Gastroesophageal sphincter (tissue), 4 donors: ENCODE data around the gene PPP1R18. TPM values are rescaled to one million over a fixed set of nuclear protein-coding genes. Genes with fewer than 3 reads are reported as not detected.
"Not testable (repeated sequence)": the region's sequence is repeated elsewhere in the genome, so short reads cannot be mapped to it uniquely, and the experiment has no call there.

ENCODE experiments used
- ATAC-seq: fragments of 150-250 bp; one replicate; pipeline ENCODE4 v1.9.1; 2016; ENCODE audit warnings: mild to moderate bottlenecking, moderate library complexity
- H3K27ac ChIP-seq, 4 donors: fragments of 200-600 bp; sonication (generic) in 3 of 4; 1 replicate in 3 of 4; 2 replicates in 1 of 4; pipeline ENCODE4 v1.5.1; 2016 to 2019
- H3K27me3 ChIP-seq: fragments of 200-600 bp; sonication (generic); one replicate; pipeline ENCODE4 v1.5.1; 2019
- H3K36me3 ChIP-seq, 2 donors: fragments of 200-600 bp; sonication (generic); one replicate each; pipeline ENCODE4 v1.5.1; 2019; ENCODE audit warnings: control low read depth in 1 of 2
- H3K4me1 ChIP-seq, 3 donors: fragments of 200-600 bp; sonication (generic); 1 replicate in 2 of 3; 2 replicates in 1 of 3; pipeline ENCODE4 v1.5.1; 2016 to 2019; ENCODE audit warnings: control low read depth in 2 of 3
- H3K4me3 ChIP-seq, 2 donors: fragments of 200-600 bp; sonication (generic); one replicate each; pipeline ENCODE4 v1.5.1; 2019; ENCODE audit warnings: mild to moderate bottlenecking in 1 of 2, moderate library complexity in 1 of 2
- H3K9me3 ChIP-seq, 3 donors: fragments of 200-600 bp; sonication (generic); one replicate each; pipeline ENCODE4 v1.5.1; 2017 to 2019; ENCODE audit warnings: control low read depth in 2 of 3
- CTCF ChIP-seq, 4 experiments: fragments of 200-600 bp in 2 of 4; fragments of 450-650 bp in 2 of 4; sonication (generic) in 1 of 4; IDR thresholded peaks; one replicate each; pipeline ENCODE4 v1.5.1; 2017 to 2019; ENCODE audit warnings: antibody characterized with exemption in 4 of 4, mild to moderate bottlenecking in 2 of 4, moderate library complexity in 2 of 4
- EP300 ChIP-seq: sonication (generic); formaldehyde crosslinking; IDR thresholded peaks from one replicate; pipeline ENCODE4 v1.6.1; 2017; ENCODE audit warnings: antibody characterized with exemption, mild to moderate bottlenecking
- POLR2A ChIP-seq, 2 donors: fragments of 450-650 bp; IDR thresholded peaks; one replicate each; pipeline ENCODE4 v1.6.1; 2017; ENCODE audit warnings: antibody characterized with exemption in 2 of 2, mild to moderate bottlenecking in 2 of 2, moderate library complexity in 1 of 2
- POLR2AphosphoS5 ChIP-seq: sonication (generic); formaldehyde crosslinking; IDR thresholded peaks from one replicate; pipeline ENCODE4 v1.6.1; 2017; ENCODE audit warnings: antibody characterized with exemption
- WGBS, 2 donors: methylation state at CpG; one replicate each; pipeline ENCODE4 v1.1.5; 2018; ENCODE audit warnings: low coverage in 1 of 2; 5-methylcytosine and 5-hydroxymethylcytosine counted together
- total RNA-seq, 4 donors: library from RNA; depleted of rRNA; stranded (reverse); fragments of >200 nt; gene quantifications; one replicate each; pipeline ENCODE4 v1.1.0, GENCODE V29; 2016

PPP1R18 gene
- total RNA-seq, 4 donors from 2014 or later = 45.3 to 65.8 (median 56.6) TPM

DNA sequence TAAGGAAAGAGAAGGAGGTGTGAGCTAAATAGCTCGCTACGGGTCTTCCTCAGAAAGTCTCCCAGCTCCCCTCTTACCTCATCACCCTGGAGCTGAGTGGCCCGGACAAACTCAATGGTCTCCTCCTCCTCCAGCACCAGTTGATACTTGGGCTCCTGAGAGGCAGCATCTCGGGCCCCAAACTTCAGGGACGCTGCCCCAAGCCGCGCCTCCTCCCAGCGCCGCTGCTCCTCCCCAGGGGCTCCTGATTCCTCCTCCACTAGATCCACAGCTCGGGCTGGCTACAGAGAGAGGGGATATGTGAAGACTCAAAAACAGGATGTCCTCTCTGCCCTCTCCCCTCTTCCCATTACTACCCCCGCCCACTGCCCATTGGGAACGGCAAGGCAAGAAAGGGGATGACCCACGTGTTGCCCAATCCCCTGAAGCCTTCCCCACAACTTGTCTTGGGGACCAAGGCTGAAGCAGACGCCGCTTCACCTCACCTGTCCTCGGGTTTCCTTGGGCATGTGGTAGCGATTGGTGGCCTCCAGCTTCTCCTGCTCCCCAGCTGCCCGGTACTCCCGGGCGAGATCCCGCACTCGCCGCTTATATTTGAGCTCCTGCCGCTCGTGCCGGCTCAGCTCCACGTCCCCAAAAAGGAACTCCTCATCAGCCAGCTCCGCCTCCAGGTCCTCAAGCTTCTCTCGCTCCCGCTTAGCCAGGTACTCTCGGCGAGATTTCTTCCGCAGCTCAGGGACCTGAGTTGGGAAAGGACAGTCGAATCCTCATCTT lies 21.3 kb downstream of the PPP1R18 start:
- no peak for ATAC-seq
- 77 to 89% methylated on average over 6 to 21 of the region's 34 CpGs for WGBS, 2 donors
- Histone ChIP-seq H3K27me3 (no peaks in the 10 kb centered on the region), H3K9me3 (no peaks in the 10 kb centered on the region), H3K27ac (no peak overlapping the region), H3K4me3 (no peak overlapping the region), H3K36me3 (peaks cover 2 to 99% of the 10 kb centered on the region in 2 donors), H3K4me1 (peaks cover 0 to under 1% (median 0%) of the 10 kb centered on the region in 3 donors)
- no peak for TF ChIP-seq EP300
- no peak for TF ChIP-seq POLR2A (IDR thresholded peaks at IDR 0.05)

DNA sequence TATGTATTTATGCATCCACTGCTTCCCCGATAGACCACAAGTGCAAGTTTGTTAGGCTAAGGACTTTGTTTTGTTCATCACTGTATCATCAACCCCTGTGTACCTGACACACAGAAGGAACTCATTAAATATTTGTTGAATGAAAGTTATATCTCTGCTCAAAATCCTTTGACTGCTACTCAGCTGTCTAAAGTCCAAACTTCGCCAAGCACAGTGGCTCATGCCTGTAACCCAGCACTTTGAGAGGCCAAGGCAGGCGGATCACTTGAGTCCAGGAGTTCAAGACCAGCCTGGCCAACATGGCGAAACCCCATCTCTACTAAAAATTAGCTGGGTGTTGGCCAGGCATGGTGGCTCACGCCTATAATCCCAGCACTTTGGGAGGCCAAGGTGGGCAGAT lies 28.5 kb downstream of the PPP1R18 start:
- not testable (repeated sequence) for H3K27ac ChIP-seq, H3K4me3 ChIP-seq
- 100% methylated on average over 1 of the region's 5 CpGs; no CpG with 5 or more reads in 1 of the 2 donors for WGBS, 2 donors

DNA sequence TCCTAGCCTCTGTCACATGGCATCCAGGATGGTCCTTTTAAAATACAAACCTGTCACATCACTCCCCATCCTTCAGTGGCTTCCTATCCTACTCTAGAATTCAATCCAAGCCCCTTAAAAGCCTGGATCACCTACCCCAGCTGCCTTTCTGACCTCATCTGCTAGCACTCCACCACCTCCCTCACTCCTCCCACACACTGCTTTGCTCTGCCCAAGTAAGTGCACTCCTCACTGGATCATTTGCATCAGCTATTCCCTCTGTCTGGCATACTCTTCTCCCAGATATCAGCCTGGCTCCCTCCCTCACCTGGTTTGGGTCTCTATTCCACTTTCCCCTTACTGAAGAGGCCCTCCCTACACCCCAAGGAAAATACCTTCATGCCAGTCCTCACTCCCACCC lies 29.0 kb downstream of the PPP1R18 start:
- Histone ChIP-seq H3K4me3 (no peak overlapping the region), H3K27ac (no peak overlapping the region), H3K36me3 (peaks cover 0 to 100% of the 10 kb centered on the region in 2 donors), H3K27me3 (no peaks in the 10 kb centered on the region), H3K4me1 (no peaks in the 10 kb centered on the region), H3K9me3 (no peaks in the 10 kb centered on the region)
- TF ChIP-seq POLR2A (IDR thresholded peaks at IDR 0.05) (no peak), POLR2AphosphoS5 (no peak), CTCF (IDR thresholded peaks at IDR 0.05) (no peak), EP300 (no peak)
- no peak for ATAC-seq

More for the DNA sequence above, 28.5 kb downstream of the PPP1R18 start:
- peaks cover 2 to 100% of the 10 kb centered on the region in 2 donors for H3K36me3 ChIP-seq
- H3K27me3 ChIP-seq, H3K9me3 ChIP-seq, ATAC-seq, H3K4me1 ChIP-seq: not testable (repeated sequence)

GRCh38 chr6:30656513-30656912 lies 29.9 kb downstream of the PPP1R18 start:
- Histone ChIP-seq H3K27ac (no peak overlapping the region), H3K9me3 (no peaks in the 10 kb centered on the region), H3K27me3 (no peaks in the 10 kb centered on the region), H3K36me3 (peaks cover 0 to 100% of the 10 kb centered on the region in 2 donors), H3K4me3 (no peak overlapping the region), H3K4me1 (no peaks in the 10 kb centered on the region)
- 89% methylated on average over 1 of the region's 7 CpGs; no CpG with 5 or more reads in 1 of the 2 donors for WGBS, 2 donors
- no peak for TF ChIP-seq POLR2AphosphoS5
- ATAC-seq = no peak

GRCh38 chr6:30655743-30656094 lies 30.7 kb downstream of the PPP1R18 start:
- Histone ChIP-seq H3K36me3 (peaks cover 0 to 100% of the 10 kb centered on the region in 2 donors), H3K4me3 (no peak overlapping the region), H3K27ac (no peak overlapping the region), H3K9me3 (no peaks in the 10 kb centered on the region), H3K27me3 (no peaks in the 10 kb centered on the region), H3K4me1 (no peaks in the 10 kb centered on the region)
- no peak for ATAC-seq
- 82% methylated on average over 3 of the region's 3 CpGs for WGBS, 2 donors
- TF ChIP-seq POLR2A (IDR thresholded peaks at IDR 0.05) (no peak), EP300 (no peak), POLR2AphosphoS5 (no peak), CTCF (IDR thresholded peaks at IDR 0.05) (no peak)

GRCh38 chr6:30654798-30655742 lies 31.4 kb downstream of the PPP1R18 start:
- no peaks in the 10 kb centered on the region for H3K27me3 ChIP-seq
- no peak for ATAC-seq
- H3K9me3 ChIP-seq = no peaks in the 10 kb centered on the region
- no peak overlapping the region for H3K4me3 ChIP-seq
- TF ChIP-seq POLR2AphosphoS5 (no peak), POLR2A (IDR thresholded peaks at IDR 0.05) (no peak), CTCF (IDR thresholded peaks at IDR 0.05) (no peak), EP300 (no peak)
- H3K36me3 ChIP-seq = peaks cover 0 to 100% of the 10 kb centered on the region in 2 donors
- H3K27ac ChIP-seq = no peak overlapping the region
- H3K4me1 ChIP-seq = no peaks in the 10 kb centered on the region
- WGBS, 2 donors = 70 to 80% methylated on average over 8 to 16 of the region's 19 CpGs
